Mesothelial cell of epicardium (in vitro differentiated cells): Measurements from ENCODE around the gene PDGFC. TPM values are rescaled to one million over a fixed set of nuclear protein-coding genes. Genes with fewer than 3 reads are reported as not detected.

ENCODE experiments used
- DNase-seq, 2 experiments: peaks; one replicate each; pipeline ENCODE4 v3.0.0; 2021; ENCODE audit warnings: low spot score in 2 of 2; ENCODE audit not compliant: unreplicated experiment in 2 of 2
- H3K27ac Mint-ChIP-seq: 2 replicates; pipeline ENCODE4 v1.8.0; 2021; ENCODE audit warnings: mixed read lengths
- H3K27me3 Mint-ChIP-seq: 2 replicates; pipeline ENCODE4 v1.8.0; 2021; ENCODE audit warnings: low read depth, mixed read lengths
- H3K36me3 Mint-ChIP-seq: 2 replicates; pipeline ENCODE4 v1.8.0; 2021; ENCODE audit warnings: mixed read lengths
- H3K4me1 Mint-ChIP-seq: 2 replicates; pipeline ENCODE4 v1.8.0; 2021; ENCODE audit warnings: mixed read lengths
- H3K4me3 Mint-ChIP-seq: 2 replicates; pipeline ENCODE4 v1.8.0; 2021; ENCODE audit warnings: mild to moderate bottlenecking, moderate library complexity, mixed read lengths
- H3K9me3 Mint-ChIP-seq: 2 replicates; pipeline ENCODE4 v1.8.0; 2021; ENCODE audit warnings: mixed read lengths
- CTCF ChIP-seq: fragments of 200-600 bp; sonication (generic); IDR thresholded peaks from one replicate; pipeline ENCODE4 v1.5.0; 2021; ENCODE audit warnings: antibody characterized with exemption; ENCODE audit not compliant: unreplicated experiment
- total RNA-seq: library from RNA; stranded (reverse); gene quantifications from 3 replicates; pipeline ENCODE4 v1.2.1, GENCODE V29; 2021

Gene PDGFC
- total RNA-seq, 1 donor from 2014 or later = 83.5 TPM

GRCh38 chr4:156956359-156956758, 15.2 kb downstream of the PDGFC start:
- peaks cover 72% of the 10 kb centered on the region for H3K4me1 Mint-ChIP-seq

GRCh38 chr4:156954587-156954986, 17.0 kb downstream of the PDGFC start:
- no peak for DNase-seq
- peak overlapping the region; percentile 11 for H3K27ac Mint-ChIP-seq
- H3K27me3 Mint-ChIP-seq = no peaks in the 10 kb centered on the region
- peaks cover 74% of the 10 kb centered on the region for H3K4me1 Mint-ChIP-seq
- TF ChIP-seq CTCF = no peak
- peaks cover 3% of the 10 kb centered on the region for H3K9me3 Mint-ChIP-seq
- H3K36me3 Mint-ChIP-seq = peaks cover 10% of the 10 kb centered on the region
- no peak overlapping the region for H3K4me3 Mint-ChIP-seq

More at GRCh38 chr4:156956359-156956758, 15.2 kb downstream of the PDGFC start:
- Mint-ChIP-seq H3K27me3 (no peaks in the 10 kb centered on the region), H3K27ac (no peak overlapping the region), H3K36me3 (peaks cover 10% of the 10 kb centered on the region), H3K9me3 (peaks cover 3% of the 10 kb centered on the region), H3K4me3 (no peak overlapping the region)
- no peak for DNase-seq
- no peak for TF ChIP-seq CTCF

GRCh38 chr4:156953951-156954350, 17.6 kb downstream of the PDGFC start:
- H3K27me3 Mint-ChIP-seq = no peaks in the 10 kb centered on the region
- TF ChIP-seq CTCF = no peak
- peak overlapping the region; percentile 90 for H3K27ac Mint-ChIP-seq
- H3K36me3 Mint-ChIP-seq = peaks cover 10% of the 10 kb centered on the region
- peaks cover 3% of the 10 kb centered on the region for H3K9me3 Mint-ChIP-seq
- no peak for DNase-seq
- peaks cover 73% of the 10 kb centered on the region for H3K4me1 Mint-ChIP-seq
- no peak overlapping the region for H3K4me3 Mint-ChIP-seq

- no peaks in the 10 kb centered on the region for H3K27me3 Mint-ChIP-seq
- H3K27ac Mint-ChIP-seq = peak overlapping the region; percentile 90
- H3K4me3 Mint-ChIP-seq = no peak overlapping the region
- peaks cover 10% of the 10 kb centered on the region for H3K36me3 Mint-ChIP-seq
- H3K4me1 Mint-ChIP-seq = peaks cover 72% of the 10 kb centered on the region
- no peak for DNase-seq
- H3K9me3 Mint-ChIP-seq = peaks cover 3% of the 10 kb centered on the region
- TF ChIP-seq CTCF = no peak
These were observed 18.6 kb downstream of the PDGFC start for GRCh38 chr4:156953001-156953400.

- Mint-ChIP-seq H3K9me3 (peaks cover 3% of the 10 kb centered on the region), H3K27ac (peak overlapping the region; percentile 50), H3K4me3 (no peak overlapping the region), H3K36me3 (peaks cover 10% of the 10 kb centered on the region), H3K4me1 (peaks cover 71% of the 10 kb centered on the region), H3K27me3 (no peaks in the 10 kb centered on the region)
- no peak for DNase-seq
- TF ChIP-seq CTCF = no peak
These were observed 19.4 kb downstream of the PDGFC start for GRCh38 chr4:156952078-156952759.
